H1 (cell line): ENCODE results near the gene CENPF. TPM values are rescaled to one million over a fixed set of nuclear protein-coding genes. Genes with fewer than 3 reads are reported as not detected.

Experiments used
- CTCF ChIA-PET: fragments of 300-600 bp; sonication (Branson Sonifier 250); formaldehyde crosslinking; loops from one replicate; lab custom pipeline; 2021; ENCODE audit not compliant: partially characterized antibody; lab: Charles Lee
- POLR2A ChIA-PET: fragments of 300-600 bp; sonication (Branson Sonifier 250); formaldehyde crosslinking; loops from one replicate; lab custom pipeline; 2021; ENCODE audit warnings: inconsistent platforms; ENCODE audit not compliant: partially characterized antibody; lab: Charles Lee
- DNase-seq, 2 experiments: peaks; one replicate each; pipeline versions ENCODE4 v3.0.0 to v3.0.0-alpha.2; 2010 to 2022; ENCODE audit warnings: low spot score in 2 of 2, low read depth in 1 of 2, mixed read lengths in 1 of 2
- FAIRE-seq: peaks from 2 replicates; lab custom pipeline; 2011; peaks lifted over from hg19 to GRCh38; lab: Jason Lieb, UNC
- H2AFZ ChIP-seq: 2 replicates; pipeline ENCODE4 v1.8.1; 2012; ENCODE audit warnings: low read length, inconsistent platforms
- H2AK5ac ChIP-seq: 2 replicates; pipeline ENCODE4 v1.6.1; 2013; ENCODE audit warnings: low read depth, low read length
- H2BK120ac ChIP-seq: replicated peaks from 2 replicates; pipeline ENCODE3; 2013; ENCODE audit warnings: low read depth, low read length, inconsistent platforms
- H2BK12ac ChIP-seq: 2 replicates; pipeline ENCODE4 v1.6.1; 2013; ENCODE audit warnings: low read depth, low read length
- H2BK15ac ChIP-seq: 2 replicates; pipeline ENCODE4 v1.6.1; 2013; ENCODE audit warnings: low read length
- H2BK20ac ChIP-seq: 2 replicates; pipeline ENCODE4 v1.6.1; 2013; ENCODE audit warnings: low read length
- H2BK5ac ChIP-seq: 2 replicates; pipeline ENCODE4 v1.6.1; 2013; ENCODE audit warnings: low read depth, low read length
- H3K14ac ChIP-seq: 2 replicates; pipeline ENCODE4 v1.6.1; 2013; ENCODE audit warnings: inconsistent platforms; ENCODE audit not compliant: insufficient read length
- H3K18ac ChIP-seq: 2 replicates; pipeline ENCODE4 v1.6.1; 2013; ENCODE audit warnings: low read length; ENCODE audit errors: extremely low read depth
- H3K23ac ChIP-seq: 2 replicates; pipeline ENCODE4 v1.6.1; 2013; ENCODE audit warnings: inconsistent platforms; ENCODE audit not compliant: insufficient read length
- H3K23me2 ChIP-seq: 2 replicates; pipeline ENCODE4 v1.6.1; 2013; ENCODE audit warnings: low read depth, low read length
- H3K27ac ChIP-seq: 2 replicates; pipeline ENCODE4 v1.6.1; 2011; ENCODE audit warnings: low read depth, low read length, inconsistent platforms
- H3K27me3 ChIP-seq, 4 experiments: replicated peaks in 1 of 4; 1 replicate in 1 of 4; 2 replicates in 3 of 4; pipeline versions ENCODE4 v1.6.1 to v1.8.1; 2011 to 2013; ENCODE audit warnings: low read length in 3 of 4, mild to moderate bottlenecking in 3 of 4, inconsistent platforms in 2 of 4, mixed read lengths in 2 of 4, moderate library complexity in 1 of 4; ENCODE audit not compliant: control insufficient read depth in 3 of 4, insufficient read depth in 3 of 4; ENCODE audit errors: extremely low read depth in 1 of 4
- H3K36me3 ChIP-seq, 4 experiments: 2 replicates each; pipeline versions ENCODE4 v1.6.1 to v1.8.1; 2011 to 2013; ENCODE audit warnings: mild to moderate bottlenecking in 4 of 4, low read length in 3 of 4, moderate library complexity in 2 of 4, control low read depth in 1 of 4, inconsistent platforms in 1 of 4; ENCODE audit not compliant: insufficient read depth in 4 of 4, control insufficient read depth in 2 of 4
- H3K4ac ChIP-seq: replicated peaks from 2 replicates; pipeline ENCODE3; 2013; ENCODE audit warnings: low read length, low read depth, mixed read lengths, inconsistent platforms; ENCODE audit not compliant: insufficient read length
- H3K4me1 ChIP-seq, 4 experiments: replicated peaks in 1 of 4; 1 replicate in 1 of 4; 2 replicates in 3 of 4; pipeline versions ENCODE4 v1.6.1 to v1.8.1; 2011 to 2013; ENCODE audit warnings: low read length in 3 of 4, inconsistent platforms in 2 of 4, mixed read lengths in 1 of 4; ENCODE audit not compliant: insufficient read depth in 4 of 4, control insufficient read depth in 3 of 4
- H3K4me2 ChIP-seq, 2 experiments: 2 replicates each; pipeline versions ENCODE4 v1.6.1 to v1.8.1; 2011 to 2013; ENCODE audit warnings: low read depth in 2 of 2, low read length in 2 of 2, control low read depth in 1 of 2, inconsistent platforms in 1 of 2, mild to moderate bottlenecking in 1 of 2; ENCODE audit not compliant: insufficient read depth in 1 of 2
- H3K4me3 ChIP-seq, 4 experiments: fragments of 200-600, 300-600 bp in 1 of 4; sonication (generic), shearing (Covaris generic), sonication (Bioruptor Twin) in 1 of 4; 2 replicates each; pipeline versions ENCODE4 v1.5.1 to v1.8.1; 2011 to 2016; ENCODE audit warnings: low read length in 4 of 4, low read depth in 3 of 4, control low read depth in 2 of 4, inconsistent platforms in 2 of 4, mild to moderate bottlenecking in 2 of 4, mixed read lengths in 1 of 4, moderate library complexity in 1 of 4; ENCODE audit not compliant: insufficient read depth in 2 of 4; ENCODE audit errors: extremely low read depth in 1 of 4
- H3K56ac ChIP-seq: replicated peaks from 2 replicates; pipeline ENCODE3; 2013; ENCODE audit warnings: low read depth, mild to moderate bottlenecking, mixed read lengths, low read length, inconsistent platforms; ENCODE audit not compliant: insufficient read length
- H3K79me1 ChIP-seq: 2 replicates; pipeline ENCODE4 v1.6.1; 2013; ENCODE audit warnings: low read depth, low read length, control low read depth
- H3K79me2 ChIP-seq, 2 experiments: 2 replicates each; pipeline versions ENCODE4 v1.6.1 to v1.8.1; 2012 to 2013; ENCODE audit warnings: low read length in 2 of 2, mild to moderate bottlenecking in 2 of 2, inconsistent platforms in 1 of 2; ENCODE audit not compliant: insufficient read depth in 2 of 2, control insufficient read depth in 1 of 2
- H3K9ac ChIP-seq, 4 experiments: replicated peaks in 1 of 4; 1 replicate in 1 of 4; 2 replicates in 3 of 4; pipeline versions ENCODE4 v1.6.1 to v1.8.1; 2011 to 2013; ENCODE audit warnings: low read depth in 3 of 4, low read length in 3 of 4, control low read depth in 2 of 4, mild to moderate bottlenecking in 2 of 4, moderate library complexity in 2 of 4, inconsistent platforms in 1 of 4; ENCODE audit errors: extremely low read depth in 1 of 4
- H3K9me3 ChIP-seq, 2 experiments: 2 replicates each; pipeline versions ENCODE4 v1.6.1 to v1.8.1; 2012 to 2013; ENCODE audit warnings: mild to moderate bottlenecking in 2 of 2, moderate library complexity in 2 of 2, control low read depth in 1 of 2, inconsistent platforms in 1 of 2, low read depth in 1 of 2, low read length in 1 of 2, mixed read lengths in 1 of 2; ENCODE audit not compliant: insufficient read depth in 2 of 2
- H4K20me1 ChIP-seq, 2 experiments: replicated peaks in 1 of 2; 2 replicates each; pipeline versions ENCODE3 to v1.8.1; 2011 to 2013; ENCODE audit warnings: inconsistent platforms in 2 of 2, low read length in 2 of 2, mild to moderate bottlenecking in 1 of 2; ENCODE audit not compliant: insufficient read depth in 2 of 2, control insufficient read depth in 1 of 2
- H4K5ac ChIP-seq: 2 replicates; pipeline ENCODE4 v1.6.1; 2013; ENCODE audit warnings: low read length, low read depth, mixed read lengths, inconsistent platforms; ENCODE audit not compliant: insufficient read length
- H4K8ac ChIP-seq: 2 replicates; pipeline ENCODE4 v1.8.0; 2013; ENCODE audit warnings: mild to moderate bottlenecking, moderate library complexity, low read length, inconsistent platforms; ENCODE audit not compliant: insufficient read depth; ENCODE audit errors: extremely low read depth
- H4K91ac ChIP-seq: replicated peaks from 2 replicates; pipeline ENCODE3; 2013; ENCODE audit warnings: low read length, mixed read lengths, inconsistent platforms; ENCODE audit not compliant: insufficient read length
- BRCA1 ChIP-seq: IDR thresholded peaks from 2 replicates; pipeline ENCODE4 v1.6.1; 2012; ENCODE audit warnings: low read depth, low read length, improper control_type of control experiment
- CBX5 ChIP-seq: fragments of 300-800, 300-1000 bp; sonication (generic); IDR thresholded peaks from 2 replicates; pipeline ENCODE4 v1.7.1; 2016; ENCODE audit warnings: antibody characterized with exemption, low read length, low read depth
- CTBP2 ChIP-seq: IDR thresholded peaks from 2 replicates; pipeline ENCODE4 v1.7.0; 2011; ENCODE audit warnings: borderline replicate concordance, mild to moderate bottlenecking, moderate library complexity, mixed read lengths, low read length; ENCODE audit not compliant: insufficient read depth, insufficient read length
- SIN3A ChIP-seq, 2 experiments: IDR thresholded peaks in 1 of 2; conservative IDR thresholded peaks in 1 of 2; 2 replicates each; pipeline ENCODE4 v1.6.1; 2011 to 2012; ENCODE audit warnings: low read length in 2 of 2, improper control_type of control experiment in 1 of 2, low read depth in 1 of 2, mild to moderate bottlenecking in 1 of 2
- SUZ12 ChIP-seq: fragments of 200-600 bp; sonication (generic); IDR thresholded peaks from 2 replicates; pipeline ENCODE4 v1.6.1; 2012; ENCODE audit warnings: mild to moderate bottlenecking, inconsistent platforms, low read length, moderate library complexity, mixed read lengths
- WGBS, 2 experiments: shearing (Covaris generic) in 1 of 2; methylation state at CpG; one replicate each; pipeline versions ENCODE4 v1.1.6 to v1.1.7; 2013 to 2015; ENCODE audit warnings: low lambda C conversion rate in 2 of 2, mixed read lengths in 2 of 2, inconsistent platforms in 1 of 2, low coverage in 1 of 2, missing lambda C conversion rate in 1 of 2; ENCODE audit not compliant: insufficient replicate concordance in 2 of 2, insufficient coverage in 1 of 2, insufficient read length in 1 of 2; ENCODE audit errors: extremely low coverage in 1 of 2, missing lambda C conversion rate in 1 of 2; 5-methylcytosine and 5-hydroxymethylcytosine counted together
- polyA plus RNA-seq, 7 experiments: library from polyadenylated mRNA; depleted of rRNA in 3 of 7; stranded (reverse) in 5 of 7; unstranded in 2 of 7; fragments of >200 nt in 5 of 7; fragments of 200-250 nt in 2 of 7; gene quantifications; 1 replicate in 5 of 7; 2 replicates in 1 of 7; 4 replicates in 1 of 7; pipeline versions ENCODE4 v1.2.1 to v1.2.3, GENCODE V29; 2011 to 2013; ENCODE audit warnings: missing spikeins in 2 of 7, mixed read lengths in 2 of 7
- total RNA-seq: library from RNA; stranded (reverse); fragmentation: NEBNext Ultra II Directional; extraction: Animal tissue kit (Norgen Biotek cat#: 25700); gene quantifications from 2 replicates; pipeline ENCODE4 v1.2.1, GENCODE V29; 2021
- TF ChIP-seq, protein P1 (sequence below): IDR thresholded peaks from 2 replicates; pipeline ENCODE4 v1.6.1; 2011; ENCODE audit warnings: low read length, improper control_type of control experiment

CENPF gene
- total and polyA plus RNA-seq, 2 of the 8 experiments (the other 6 are each of a cell fraction or from before 2014, with no cell fraction given), result 13.7 to 170 TPM

DNA sequence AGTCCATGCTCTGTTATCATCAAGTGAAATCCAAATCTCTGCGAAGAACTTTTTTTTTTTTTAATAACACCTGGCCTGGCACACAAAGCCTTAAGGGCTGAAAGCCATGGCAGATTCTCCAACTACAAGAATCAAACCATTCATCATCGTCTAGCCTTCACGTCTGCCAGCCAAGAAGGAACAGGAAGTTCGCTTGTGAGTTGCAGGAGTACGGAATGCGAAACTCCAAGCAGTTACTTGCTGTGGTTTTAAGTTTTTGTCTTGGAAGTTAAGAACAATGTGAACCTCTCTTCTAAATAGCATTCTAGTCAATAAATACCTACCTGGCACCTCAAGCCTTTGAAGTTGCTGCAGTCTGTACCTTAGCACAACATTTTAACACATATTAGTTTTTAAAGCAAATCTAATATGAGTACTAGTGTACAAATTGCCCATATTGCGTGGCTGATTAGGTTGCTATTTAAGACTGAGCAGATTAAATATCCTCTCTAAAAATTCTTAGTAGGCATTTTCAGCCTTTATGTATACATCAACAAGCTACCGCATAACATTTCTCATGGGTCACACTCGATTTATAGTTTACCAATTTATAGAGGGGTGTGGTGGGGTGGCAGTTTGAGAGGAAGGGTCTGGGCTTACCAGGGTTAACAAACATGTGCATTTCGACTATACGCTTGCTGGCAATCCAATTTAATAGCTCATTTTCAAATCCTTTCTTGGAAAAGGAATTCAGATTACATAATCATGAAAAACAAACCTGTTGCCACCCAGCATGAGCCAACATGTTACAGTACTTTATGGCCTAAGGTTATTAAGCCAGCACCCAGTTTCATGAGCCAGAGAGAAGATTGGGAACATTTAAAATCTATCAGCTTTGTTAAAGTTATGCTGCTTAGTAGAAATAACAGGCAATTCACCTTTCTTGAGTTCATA, 29.3 kb upstream of the CENPF start:
- no peak for FAIRE-seq
- H2AFZ ChIP-seq, result no peak overlapping the region
- H3K4me2 ChIP-seq, result no peak overlapping the region
- no peak overlapping the region for H4K8ac ChIP-seq
- no peaks in the 10 kb centered on the region for H4K20me1 ChIP-seq
- H3K27ac ChIP-seq, result no peak overlapping the region
- H3K14ac ChIP-seq, result no peak overlapping the region
- H3K4ac ChIP-seq, result no peak overlapping the region
- TF ChIP-seq CTBP2 (no peak), BRCA1 (no peak), SUZ12 (no peak), CBX5 (no peak), SIN3A (conservative IDR thresholded peaks at IDR 0.05 in 1 of 2, IDR thresholded peaks at IDR 0.05 in 1 of 2; ENCODE audit: low read depth in 1 of 2, low read length in 2 of 2) (no peak)
- TF ChIP-seq, protein P1, sequence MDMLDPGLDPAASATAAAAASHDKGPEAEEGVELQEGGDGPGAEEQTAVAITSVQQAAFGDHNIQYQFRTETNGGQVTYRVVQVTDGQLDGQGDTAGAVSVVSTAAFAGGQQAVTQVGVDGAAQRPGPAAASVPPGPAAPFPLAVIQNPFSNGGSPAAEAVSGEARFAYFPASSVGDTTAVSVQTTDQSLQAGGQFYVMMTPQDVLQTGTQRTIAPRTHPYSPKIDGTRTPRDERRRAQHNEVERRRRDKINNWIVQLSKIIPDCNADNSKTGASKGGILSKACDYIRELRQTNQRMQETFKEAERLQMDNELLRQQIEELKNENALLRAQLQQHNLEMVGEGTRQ, result no peak
- H2AK5ac ChIP-seq, result no peak overlapping the region
- ChIA-PET CTCF (interaction anchor here (0.7 to 2.4 kb wide), 8 partner anchors 11 to 1131 kb away, joined by 3 to 12 read pairs (median 4); no protein-coding TSS in a partner anchor), POLR2A (interaction anchor here (4.3 kb wide), 1 partner anchor 21 kb away, joined by 17 read pairs; the partner anchor contains the start of gene PTPN14)
- H3K23ac ChIP-seq, result no peak overlapping the region
- H3K23me2 ChIP-seq, result no peaks in the 10 kb centered on the region; the same call in 1 of the 2 replicates
- DNase-seq, result no peak
- H3K9ac ChIP-seq, result no peak overlapping the region
- H3K36me3 ChIP-seq, result no peaks in the 10 kb centered on the region
- peaks cover 0 to 1% (median 0%) of the 10 kb centered on the region in 4 experiments; a peak in 1 of 7 replicates for H3K27me3 ChIP-seq
- no peak overlapping the region for H2BK15ac ChIP-seq
- H3K4me3 ChIP-seq, result no peak overlapping the region
- H3K56ac ChIP-seq, result no peak overlapping the region
- H2BK5ac ChIP-seq, result no peak overlapping the region
- no peak overlapping the region for H2BK120ac ChIP-seq
- no peak overlapping the region for H2BK20ac ChIP-seq
- peaks cover 12 to 19% of the 10 kb centered on the region in 2 experiments; a peak in 3 of 4 replicates for H3K9me3 ChIP-seq
- H3K79me1 ChIP-seq, result no peaks in the 10 kb centered on the region
- H4K5ac ChIP-seq, result no peak overlapping the region
- no peak overlapping the region for H2BK12ac ChIP-seq
- no peak overlapping the region for H3K18ac ChIP-seq
- H4K91ac ChIP-seq, result no peak overlapping the region
- H3K79me2 ChIP-seq, result no peaks in the 10 kb centered on the region
- 91% methylated on average over 11 of the region's 11 CpGs; no CpG with 5 or more reads in 1 of the 2 experiments for WGBS, 2 experiments
- no peaks in the 10 kb centered on the region for H3K4me1 ChIP-seq
